Measurements from ENCODE around the gene WWC2. TPM values are rescaled to one million over a fixed set of nuclear protein-coding genes. Genes with fewer than 3 reads are reported as not detected.

The WWC2 gene
- total RNA-seq, 4 donors from 2014 or later = 26.9 to 45.9 (median 41.4) TPM

DNA sequence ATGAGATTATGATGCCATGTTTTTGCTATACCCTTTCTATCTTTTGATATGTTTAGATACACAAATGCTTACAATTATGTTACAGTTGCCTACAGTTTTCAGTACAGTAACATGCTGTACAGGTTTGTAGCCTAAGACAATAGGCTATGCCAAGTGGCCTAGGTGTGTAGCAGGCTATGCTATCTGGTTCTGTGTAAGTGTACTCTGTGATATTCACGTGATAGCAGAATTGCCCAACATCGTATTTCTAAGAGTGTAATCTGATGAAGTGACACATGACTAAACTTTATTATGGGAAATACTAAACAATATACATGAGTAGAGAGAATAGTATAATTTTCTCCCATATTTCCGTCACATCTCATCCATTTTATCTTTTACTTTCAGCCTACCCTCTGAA, 124.0 kb downstream of the WWC2 start:
- H3K9me3 ChIP-seq = no peaks in the 10 kb centered on the region
- TF ChIP-seq, protein P1, sequence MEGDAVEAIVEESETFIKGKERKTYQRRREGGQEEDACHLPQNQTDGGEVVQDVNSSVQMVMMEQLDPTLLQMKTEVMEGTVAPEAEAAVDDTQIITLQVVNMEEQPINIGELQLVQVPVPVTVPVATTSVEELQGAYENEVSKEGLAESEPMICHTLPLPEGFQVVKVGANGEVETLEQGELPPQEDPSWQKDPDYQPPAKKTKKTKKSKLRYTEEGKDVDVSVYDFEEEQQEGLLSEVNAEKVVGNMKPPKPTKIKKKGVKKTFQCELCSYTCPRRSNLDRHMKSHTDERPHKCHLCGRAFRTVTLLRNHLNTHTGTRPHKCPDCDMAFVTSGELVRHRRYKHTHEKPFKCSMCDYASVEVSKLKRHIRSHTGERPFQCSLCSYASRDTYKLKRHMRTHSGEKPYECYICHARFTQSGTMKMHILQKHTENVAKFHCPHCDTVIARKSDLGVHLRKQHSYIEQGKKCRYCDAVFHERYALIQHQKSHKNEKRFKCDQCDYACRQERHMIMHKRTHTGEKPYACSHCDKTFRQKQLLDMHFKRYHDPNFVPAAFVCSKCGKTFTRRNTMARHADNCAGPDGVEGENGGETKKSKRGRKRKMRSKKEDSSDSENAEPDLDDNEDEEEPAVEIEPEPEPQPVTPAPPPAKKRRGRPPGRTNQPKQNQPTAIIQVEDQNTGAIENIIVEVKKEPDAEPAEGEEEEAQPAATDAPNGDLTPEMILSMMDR (IDR thresholded peaks at IDR 0.05) = no peak
- TF ChIP-seq POLR2A (IDR thresholded peaks at IDR 0.05) = no peak
- H3K27ac ChIP-seq = no peak overlapping the region
- H3K4me1 ChIP-seq = no peaks in the 10 kb centered on the region
- intact Hi-C loops (cut with DNase I; ENCODE audit: low total_unique reads) = no loop called here
- H3K36me3 ChIP-seq = no peaks in the 10 kb centered on the region
- no peaks in the 10 kb centered on the region for H3K27me3 ChIP-seq
- no peak overlapping the region for H3K4me3 ChIP-seq
- no peak for DNase-seq

DNA sequence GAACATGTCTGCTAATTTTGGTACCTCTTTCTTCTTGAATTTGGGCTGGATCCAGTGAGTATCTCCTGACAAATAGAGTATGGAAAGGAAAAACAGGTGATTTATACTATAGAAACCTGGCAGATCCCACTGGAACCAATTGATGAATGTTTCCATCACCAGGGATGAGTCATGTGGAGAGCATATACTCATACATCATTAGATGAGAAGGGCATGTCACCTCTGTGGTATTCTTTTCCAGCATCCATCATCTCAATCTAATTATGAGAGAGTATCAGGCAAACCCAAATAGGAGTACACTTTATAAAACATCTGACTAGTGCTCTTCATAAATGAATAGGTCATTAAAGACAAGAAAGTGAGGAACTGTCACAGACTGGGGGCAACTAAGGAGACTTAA, 130.3 kb downstream of the WWC2 start:
- intact Hi-C loops (cut with DNase I; ENCODE audit: low total_unique reads) = no loop called here
- DNase-seq = no peak
- no peak overlapping the region for H3K4me3 ChIP-seq
- TF ChIP-seq, protein P1 (IDR thresholded peaks at IDR 0.05) = no peak
- no peak for TF ChIP-seq POLR2A (IDR thresholded peaks at IDR 0.05)
- no peaks in the 10 kb centered on the region for H3K9me3 ChIP-seq
- H3K27me3 ChIP-seq = no peaks in the 10 kb centered on the region
- no peaks in the 10 kb centered on the region for H3K36me3 ChIP-seq
- H3K4me1 ChIP-seq = no peaks in the 10 kb centered on the region
- no peak overlapping the region for H3K27ac ChIP-seq

DNA sequence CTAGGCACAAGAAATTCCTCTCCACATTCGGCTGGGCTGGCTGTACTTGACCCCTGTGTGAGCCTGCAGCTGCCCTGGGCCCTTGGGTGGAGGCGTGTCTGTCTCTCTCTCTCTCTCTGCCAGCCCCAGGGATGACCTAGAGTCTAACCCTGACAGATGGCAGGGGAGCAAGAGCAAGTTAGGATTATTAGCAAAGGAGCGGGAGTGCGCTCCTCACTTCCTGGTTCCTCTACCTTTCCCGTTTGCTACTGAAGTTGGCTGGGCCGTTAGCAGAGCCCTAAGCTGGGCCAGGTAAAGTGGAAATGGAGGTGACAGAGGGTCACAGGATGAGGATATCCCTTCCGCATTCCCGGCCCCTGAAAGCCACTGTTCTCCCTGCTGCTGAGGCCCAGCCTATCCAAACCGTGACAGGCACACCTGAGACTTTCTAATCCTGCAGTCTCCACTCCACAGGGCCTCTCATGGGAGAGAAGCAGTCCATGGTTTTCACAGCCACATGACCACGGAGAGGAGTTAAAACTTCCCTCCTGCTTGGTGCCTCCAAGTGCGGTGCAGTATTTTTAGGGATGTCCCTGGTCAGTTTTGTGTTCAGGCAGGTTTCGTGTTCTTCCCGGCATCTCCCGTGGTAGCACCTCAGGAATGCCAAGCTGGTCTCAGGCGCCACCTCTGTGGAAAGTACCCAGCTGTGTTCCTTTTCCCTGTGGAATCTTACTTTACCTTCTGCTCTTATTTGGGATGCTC, 141.7 kb downstream of the WWC2 start:
- no peak for TF ChIP-seq POLR2A (IDR thresholded peaks at IDR 0.05)
- TF ChIP-seq, protein P1 (IDR thresholded peaks at IDR 0.05) = no peak
- Histone ChIP-seq H3K4me3 (no peak overlapping the region), H3K9me3 (no peaks in the 10 kb centered on the region), H3K27ac (peak overlapping the region; percentile 31 to 38), H3K27me3 (no peaks in the 10 kb centered on the region), H3K4me1 (no peaks in the 10 kb centered on the region), H3K36me3 (no peaks in the 10 kb centered on the region)
- intact Hi-C loops (cut with DNase I; ENCODE audit: low total_unique reads) = no loop called here
- DNase-seq = no peak

DNA sequence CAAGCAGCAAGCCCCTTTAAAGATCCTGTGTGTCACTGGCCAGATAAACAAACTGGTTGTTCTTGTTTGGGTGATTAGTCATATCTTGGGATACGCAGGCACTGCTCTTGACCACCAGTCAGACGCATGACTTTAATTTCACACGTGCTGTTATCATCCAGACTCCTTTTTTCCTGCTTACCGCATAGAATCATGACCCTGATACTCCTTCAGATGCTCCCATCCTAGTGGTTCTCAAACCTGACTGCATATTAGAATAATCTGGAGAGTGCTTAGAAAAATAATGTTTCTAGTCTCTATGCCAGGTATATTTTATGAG, 142.2 kb downstream of the WWC2 start:
- TF ChIP-seq, protein P1 (IDR thresholded peaks at IDR 0.05) = no peak
- no peak for TF ChIP-seq POLR2A (IDR thresholded peaks at IDR 0.05)
- H3K27ac ChIP-seq = peak overlapping the region in 1 of 2 donors; percentile 31
- intact Hi-C loops (cut with DNase I; ENCODE audit: low total_unique reads) = no loop called here
- no peaks in the 10 kb centered on the region for H3K4me1 ChIP-seq
- no peaks in the 10 kb centered on the region for H3K27me3 ChIP-seq
- DNase-seq = no peak
- H3K4me3 ChIP-seq = no peak overlapping the region
- no peaks in the 10 kb centered on the region for H3K36me3 ChIP-seq
- no peaks in the 10 kb centered on the region for H3K9me3 ChIP-seq

DNA sequence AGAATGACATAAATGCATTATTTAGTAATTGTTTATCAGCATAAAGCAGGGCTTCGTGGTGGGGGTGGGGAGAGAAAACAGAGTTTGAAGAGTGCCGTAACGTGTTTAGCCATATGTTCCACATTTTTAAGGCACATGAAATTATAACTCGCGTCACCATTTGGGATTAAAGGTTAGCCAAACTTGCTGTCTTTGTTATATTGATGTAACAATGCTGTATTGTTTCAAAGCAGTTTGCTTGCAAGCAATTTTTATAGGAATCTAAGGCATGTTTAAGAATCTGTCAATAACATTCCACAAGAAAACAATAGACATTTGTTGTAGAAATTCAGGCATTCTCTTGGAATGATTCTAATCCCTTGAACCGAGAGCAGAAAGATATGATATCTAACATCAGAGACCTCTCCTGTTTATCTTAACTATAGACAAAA, 142.7 kb downstream of the WWC2 start:
- H3K27me3 ChIP-seq = no peaks in the 10 kb centered on the region
- no peaks in the 10 kb centered on the region for H3K4me1 ChIP-seq
- H3K27ac ChIP-seq = peak overlapping the region in 1 of 2 donors; percentile 37
- no peak for DNase-seq
- no peak for TF ChIP-seq POLR2A (IDR thresholded peaks at IDR 0.05)
- TF ChIP-seq, protein P1 (IDR thresholded peaks at IDR 0.05) = no peak
- H3K9me3 ChIP-seq = no peaks in the 10 kb centered on the region
- H3K36me3 ChIP-seq = no peaks in the 10 kb centered on the region
- intact Hi-C loops (cut with DNase I; ENCODE audit: low total_unique reads) = no loop called here
- H3K4me3 ChIP-seq = no peak overlapping the region

Data from uterus (tissue), 4 donors.